Astrocyte (in vitro differentiated cells and primary cell): ENCODE results near the gene TCEAL4.

Source experiments
- CTCF ChIP-seq: IDR thresholded peaks from 2 replicates; pipeline ENCODE4 v1.5.1; 2011; ENCODE audit warnings: low read depth, mild to moderate bottlenecking, inconsistent platforms, low read length, moderate library complexity; ENCODE audit not compliant: insufficient read depth
- EZH2 ChIP-seq: IDR thresholded peaks from 2 replicates; pipeline ENCODE4 v1.6.1; 2012; ENCODE audit warnings: mild to moderate bottlenecking, low read length, inconsistent platforms; ENCODE audit not compliant: insufficient read depth

GRCh38 chrX:103538728-103539127 lies 46.6 kb upstream of the TCEAL4 start:
- no peak for TF ChIP-seq CTCF
- no peak for TF ChIP-seq EZH2
